Activated T-cell treated with anti-CD3 and anti-CD28 coated beads for 4 hours (primary cell): ENCODE measurements around the gene MAST3.

Experiments used
- DNase-seq: peaks from one replicate; pipeline ENCODE4 v3.0.0-alpha.2; 2020

MAST3 gene

GRCh38 chr19:18193388-18194180 is 96.0 kb downstream of the MAST3 start:
- DNase-seq = no peak

GRCh38 chr19:18194181-18194530 is 96.6 kb downstream of the MAST3 start:
- DNase-seq = no peak

GRCh38 chr19:18194554-18195238 is 97.1 kb downstream of the MAST3 start:
- DNase-seq = no peak

GRCh38 chr19:18196511-18196845 is 98.9 kb downstream of the MAST3 start:
- no peak for DNase-seq

DNA sequence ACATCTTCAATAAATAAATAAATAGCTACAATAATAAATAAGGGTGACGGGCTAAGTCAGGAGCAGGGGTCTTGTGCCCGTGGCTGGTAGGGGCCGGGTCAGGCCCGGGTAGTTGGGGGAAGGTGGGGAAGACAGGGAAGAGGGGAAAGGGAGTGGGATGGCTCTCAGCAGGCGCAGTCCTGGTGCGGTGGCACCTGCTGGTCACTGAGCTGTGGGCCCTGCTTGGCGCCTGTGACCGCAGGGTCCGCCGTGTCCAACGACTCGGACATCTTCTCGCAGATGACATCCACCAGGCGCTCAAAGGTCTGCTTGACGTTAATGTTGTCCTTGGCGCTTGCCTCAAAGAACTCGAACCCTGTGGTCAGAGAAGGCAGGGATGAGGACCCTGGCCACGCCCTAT is 99.7 kb downstream of the MAST3 start:
- no peak for DNase-seq

GRCh38 chr19:18197941-18198340 is 100.4 kb downstream of the MAST3 start:
- no peak for DNase-seq

DNA sequence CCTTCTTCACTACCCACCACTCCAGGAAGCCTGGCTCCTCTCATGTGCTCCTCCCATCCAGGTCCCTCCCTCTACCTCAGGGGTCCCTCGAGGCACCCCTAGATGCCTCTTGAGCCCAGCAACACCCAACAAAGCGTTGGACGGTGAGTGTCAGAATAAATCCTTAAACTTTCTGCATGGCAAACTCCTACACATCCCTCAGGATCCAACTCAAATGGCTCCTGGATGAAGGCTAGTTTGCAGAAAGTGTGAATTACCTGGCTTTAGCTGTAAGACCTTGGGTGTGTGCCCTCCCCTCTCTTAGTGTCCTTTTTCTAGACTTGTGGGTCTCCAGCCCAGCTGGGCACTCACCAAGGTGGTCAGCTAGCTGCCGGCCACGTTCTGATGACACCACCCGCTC is 100.8 kb downstream of the MAST3 start:
- no peak for DNase-seq
